ENCODE measurements around the gene ZNF565.
A peak's percentile ranks its signal among the peaks of the same experiment; 100 is the strongest.
"Not testable (repeated sequence)": the region's sequence is repeated elsewhere in the genome, so short reads cannot be mapped to it uniquely, and the experiment has no call there.

Gene ZNF565

GRCh38 chr19:36214386-36215275 is at the start of gene ZNF565, which contains the start of gene ZNF146:
Gene ZNF565, minus strand, starts transcription at chr19:36214665. Its CDS starts 12,680 bp downstream, at chr19:36201985.
Gene ZNF146, plus strand, starts transcription at chr19:36215106. Its CDS starts 21,335 bp downstream, at chr19:36236441.
- peak; percentile 98 for DNase-seq

- DNase-seq: no peak
Observed at GRCh38 chr19:36259211-36259610, 44.7 kb upstream of the ZNF565 start.

- DNase-seq: no peak
Observed at GRCh38 chr19:36258028-36258875, 43.8 kb upstream of the ZNF565 start.

GRCh38 chr19:36257520-36257876 is 43.0 kb upstream of the ZNF565 start:
- no peak for DNase-seq

- DNase-seq: no peak
Observed at GRCh38 chr19:36256853-36257519, 42.5 kb upstream of the ZNF565 start.

- DNase-seq: no peak
Observed at GRCh38 chr19:36256064-36256463, 41.6 kb upstream of the ZNF565 start.

GRCh38 chr19:36255316-36255715 is 40.9 kb upstream of the ZNF565 start:
- no peak for DNase-seq

- no peak for DNase-seq
Observed at GRCh38 chr19:36254848-36255247, 40.4 kb upstream of the ZNF565 start.

GRCh38 chr19:36252047-36252446 is 37.6 kb upstream of the ZNF565 start:
- no peak for DNase-seq

GRCh38 chr19:36246006-36246481 is 31.6 kb upstream of the ZNF565 start:
- no peak for DNase-seq

- no peak for DNase-seq
Observed at GRCh38 chr19:36245210-36246005, 30.9 kb upstream of the ZNF565 start.

GRCh38 chr19:36244066-36244465 is 29.6 kb upstream of the ZNF565 start:
- DNase-seq: no peak

GRCh38 chr19:36236946-36237310 is 22.5 kb upstream of the ZNF565 start:
- DNase-seq: no peak

GRCh38 chr19:36236304-36236945 is 22.0 kb upstream of the ZNF565 start:
- DNase-seq: no peak

GRCh38 chr19:36233626-36234025 is 19.2 kb upstream of the ZNF565 start:
- not testable (repeated sequence) for DNase-seq

GRCh38 chr19:36225219-36225892 is 10.9 kb upstream of the ZNF565 start:
- DNase-seq: no peak

GRCh38 chr19:36222503-36222902 is 8.0 kb upstream of the ZNF565 start:
- DNase-seq: no peak

- DNase-seq: no peak
Observed at GRCh38 chr19:36221474-36221873, 7.0 kb upstream of the ZNF565 start.

- peak; percentile 8 for DNase-seq
Observed at GRCh38 chr19:36215276-36216123, 1.0 kb upstream of the ZNF565 start.

- no peak for DNase-seq
Observed at GRCh38 chr19:36212895-36213294, 1.6 kb downstream of the ZNF565 start.
